NT2/D1 (cell line): Measurements from ENCODE around the gene HERC3.

ENCODE experiments used
- SUZ12 ChIP-seq: IDR thresholded peaks from 2 replicates; pipeline ENCODE4 v1.6.1; 2011; ENCODE audit not compliant: insufficient read length, insufficient read depth; ENCODE audit errors: extremely low read depth
- YY1 ChIP-seq: IDR thresholded peaks from 2 replicates; pipeline ENCODE4 v1.6.1; 2011; ENCODE audit not compliant: insufficient read length, insufficient read depth

- TF ChIP-seq YY1: no peak
- TF ChIP-seq SUZ12: no peak
These were observed 51.7 kb downstream of the HERC3 start for GRCh38 chr4:88643932-88644331.
